22Rv1 (cell line): ENCODE results near the gene DAG1.

Experiments used
- ZFX ChIP-seq: fragments of 450-650 bp; IDR thresholded peaks from 2 replicates; pipeline ENCODE4 v1.6.1; 2017; ENCODE audit warnings: antibody characterized with exemption, borderline replicate concordance
- TF ChIP-seq, protein P1 (sequence below): fragments of 450-650 bp; IDR thresholded peaks from 2 replicates; pipeline ENCODE4 v1.5.1; 2017; ENCODE audit warnings: mild to moderate bottlenecking

DNA sequence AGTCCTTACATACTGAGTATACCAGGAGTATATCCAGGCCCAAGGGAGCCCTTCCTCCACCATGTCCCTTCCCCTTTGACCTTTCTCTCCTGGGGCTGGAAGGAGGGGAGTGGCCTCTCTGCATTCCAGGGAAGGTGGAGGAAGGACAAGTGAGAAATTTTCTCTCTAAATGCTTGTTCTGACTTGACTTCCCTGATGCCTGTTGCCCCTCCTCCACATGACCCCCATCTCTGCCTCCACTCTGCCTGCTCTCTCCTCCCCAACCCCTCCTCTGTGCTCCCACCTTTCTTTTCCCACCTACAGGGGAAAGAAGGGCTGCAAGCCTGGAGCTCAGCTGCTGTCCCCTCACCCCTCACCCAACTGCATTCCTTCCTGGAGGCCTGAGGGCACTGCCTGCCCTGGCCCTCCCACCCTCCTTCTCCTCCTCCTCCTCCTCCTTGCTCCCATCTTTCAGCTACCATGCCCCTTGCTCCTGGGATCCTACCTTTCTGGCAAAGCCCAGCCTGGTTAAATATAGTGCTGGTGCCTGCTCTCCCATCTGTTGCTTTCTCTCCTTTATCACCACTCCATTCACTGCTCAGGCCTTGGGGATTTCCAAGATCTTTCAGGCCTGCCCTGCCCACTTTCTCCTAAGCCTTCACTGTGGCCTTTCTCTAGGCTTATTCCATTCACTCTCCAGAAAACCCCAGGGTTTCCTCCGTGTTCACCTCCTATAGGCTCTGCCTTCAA is 8.5 kb upstream of the DAG1 start:
- TF ChIP-seq, protein P1, sequence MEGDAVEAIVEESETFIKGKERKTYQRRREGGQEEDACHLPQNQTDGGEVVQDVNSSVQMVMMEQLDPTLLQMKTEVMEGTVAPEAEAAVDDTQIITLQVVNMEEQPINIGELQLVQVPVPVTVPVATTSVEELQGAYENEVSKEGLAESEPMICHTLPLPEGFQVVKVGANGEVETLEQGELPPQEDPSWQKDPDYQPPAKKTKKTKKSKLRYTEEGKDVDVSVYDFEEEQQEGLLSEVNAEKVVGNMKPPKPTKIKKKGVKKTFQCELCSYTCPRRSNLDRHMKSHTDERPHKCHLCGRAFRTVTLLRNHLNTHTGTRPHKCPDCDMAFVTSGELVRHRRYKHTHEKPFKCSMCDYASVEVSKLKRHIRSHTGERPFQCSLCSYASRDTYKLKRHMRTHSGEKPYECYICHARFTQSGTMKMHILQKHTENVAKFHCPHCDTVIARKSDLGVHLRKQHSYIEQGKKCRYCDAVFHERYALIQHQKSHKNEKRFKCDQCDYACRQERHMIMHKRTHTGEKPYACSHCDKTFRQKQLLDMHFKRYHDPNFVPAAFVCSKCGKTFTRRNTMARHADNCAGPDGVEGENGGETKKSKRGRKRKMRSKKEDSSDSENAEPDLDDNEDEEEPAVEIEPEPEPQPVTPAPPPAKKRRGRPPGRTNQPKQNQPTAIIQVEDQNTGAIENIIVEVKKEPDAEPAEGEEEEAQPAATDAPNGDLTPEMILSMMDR = no peak
- no peak for TF ChIP-seq ZFX
